ENCODE data around the gene HUWE1. TPM values are rescaled to one million over a fixed set of nuclear protein-coding genes. Genes with fewer than 3 reads are reported as not detected.
"Not testable (repeated sequence)": the region's sequence is repeated elsewhere in the genome, so short reads cannot be mapped to it uniquely, and the experiment has no call there.

HUWE1 gene
- total RNA-seq, 1 donor from 2014 or later, result 130 TPM

GRCh38 chrX:53556868-53557267 lies 129.7 kb downstream of the HUWE1 start:
- no peak for DNase-seq
- no peaks in the 10 kb centered on the region for H3K4me1 ChIP-seq
- intact Hi-C loops (cut with micrococcal nuclease), result no loop called here

GRCh38 chrX:53550756-53551463 lies 135.6 kb downstream of the HUWE1 start:
- TF ChIP-seq CTCF (IDR thresholded peaks at IDR 0.05; ENCODE audit: borderline replicate concordance), result no peak
- no peaks in the 10 kb centered on the region for H3K9me3 ChIP-seq (replicated peaks)
- intact Hi-C loops (cut with micrococcal nuclease), result no loop called here
- H3K4me3 ChIP-seq, result no peak overlapping the region
- H3K4me1 ChIP-seq, result no peaks in the 10 kb centered on the region
- H3K27ac ChIP-seq (replicated peaks), result no peak overlapping the region
- H3K36me3 ChIP-seq, result peaks cover 88% of the 10 kb centered on the region
- H3K27me3 ChIP-seq (ENCODE audit: low read depth), result no peaks in the 10 kb centered on the region
- DNase-seq, result no peak

More at GRCh38 chrX:53556868-53557267, 129.7 kb downstream of the HUWE1 start:
- peaks cover 71% of the 10 kb centered on the region for H3K36me3 ChIP-seq
- H3K27me3 ChIP-seq (ENCODE audit: low read depth), result no peaks in the 10 kb centered on the region
- H3K4me3 ChIP-seq, result no peak overlapping the region
- TF ChIP-seq CTCF (IDR thresholded peaks at IDR 0.05; ENCODE audit: borderline replicate concordance), result no peak
- H3K27ac ChIP-seq (replicated peaks), result no peak overlapping the region
- H3K9me3 ChIP-seq (replicated peaks), result no peaks in the 10 kb centered on the region

- DNase-seq, result no peak
- Histone ChIP-seq H3K9me3 (replicated peaks) (no peaks in the 10 kb centered on the region), H3K27ac (replicated peaks) (no peak overlapping the region), H3K4me1 (no peaks in the 10 kb centered on the region), H3K27me3 (ENCODE audit: low read depth) (no peaks in the 10 kb centered on the region), H3K36me3 (peaks cover 94% of the 10 kb centered on the region), H3K4me3 (no peak overlapping the region)
- no peak for TF ChIP-seq CTCF (IDR thresholded peaks at IDR 0.05; ENCODE audit: borderline replicate concordance)
- intact Hi-C loops (cut with micrococcal nuclease), result no loop called here
Measured at GRCh38 chrX:53547668-53548067, 138.9 kb downstream of the HUWE1 start.

- peaks cover 92% of the 10 kb centered on the region for H3K36me3 ChIP-seq
- intact Hi-C loops (cut with micrococcal nuclease), result no loop called here
- H3K27ac ChIP-seq (replicated peaks), result no peak overlapping the region
- H3K27me3 ChIP-seq (ENCODE audit: low read depth), result no peaks in the 10 kb centered on the region
- TF ChIP-seq CTCF (IDR thresholded peaks at IDR 0.05; ENCODE audit: borderline replicate concordance), result no peak
- no peaks in the 10 kb centered on the region for H3K4me1 ChIP-seq
- H3K9me3 ChIP-seq (replicated peaks), result no peaks in the 10 kb centered on the region
- H3K4me3 ChIP-seq, result no peak overlapping the region
- no peak for DNase-seq
Measured at GRCh38 chrX:53544936-53545335, 141.6 kb downstream of the HUWE1 start.

GRCh38 chrX:53538781-53539180 lies 147.7 kb downstream of the HUWE1 start:
- no peak for DNase-seq
- Histone ChIP-seq H3K36me3 (peaks cover 90% of the 10 kb centered on the region), H3K27me3 (ENCODE audit: low read depth) (no peaks in the 10 kb centered on the region), H3K27ac (replicated peaks) (no peak overlapping the region), H3K9me3 (replicated peaks) (no peaks in the 10 kb centered on the region), H3K4me1 (no peaks in the 10 kb centered on the region), H3K4me3 (no peak overlapping the region)
- no peak for TF ChIP-seq CTCF (IDR thresholded peaks at IDR 0.05; ENCODE audit: borderline replicate concordance)
- intact Hi-C loops (cut with micrococcal nuclease), result no loop called here

- H3K4me3 ChIP-seq; H3K9me3 ChIP-seq (replicated peaks); intact Hi-C loops (cut with micrococcal nuclease); DNase-seq; H3K4me1 ChIP-seq; H3K27ac ChIP-seq (replicated peaks); H3K27me3 ChIP-seq (ENCODE audit: low read depth): not testable (repeated sequence)
- H3K36me3 ChIP-seq, result peaks cover 28% of the 10 kb centered on the region
Measured at GRCh38 chrX:53531255-53531966, 155.1 kb downstream of the HUWE1 start.

All from left ventricle myocardium inferior (tissue), 1 donor.